ENCODE data around the gene PRPF39. TPM values are rescaled to one million over a fixed set of nuclear protein-coding genes. Genes with fewer than 3 reads are reported as not detected.

Gene PRPF39
- total RNA-seq, 5 donors from 2014 or later (not counting 1 experiment from before 2014, with no cell fraction given): 54.4 to 62.5 (median 56.9) TPM

DNA sequence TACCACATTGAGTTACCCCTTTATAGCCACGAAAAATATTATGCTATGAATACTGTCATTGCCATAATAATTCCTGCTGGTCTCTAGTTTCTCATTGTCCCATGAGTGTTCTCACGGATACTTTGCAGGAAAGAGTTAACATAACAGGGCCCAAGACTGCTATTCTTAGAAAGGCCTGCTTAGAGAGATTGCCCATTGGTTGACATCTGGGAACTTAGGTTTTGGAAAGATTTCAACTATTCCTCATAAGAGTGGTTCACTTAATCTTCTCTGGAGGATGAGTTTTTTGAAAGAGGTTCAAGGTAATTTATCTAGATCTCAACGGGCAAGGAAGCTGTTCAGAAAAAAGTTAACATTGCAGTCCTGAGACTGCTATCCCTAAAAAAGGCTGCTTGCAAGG lies 18.4 kb upstream of the PRPF39 start:
- Histone ChIP-seq H3K27ac (ENCODE audit: low read length) (no peak overlapping the region), H3K4me3 (ENCODE audit: control insufficient read depth in 1 of 2, extremely low read depth in 1 of 2, low read length in 1 of 2) (no peak overlapping the region), H3K4me1 (ENCODE audit: control insufficient read depth in 1 of 2, extremely low read depth in 1 of 2, insufficient read depth in 2 of 2, low read length in 2 of 2) (no peaks in the 10 kb centered on the region), H3K9me3 (no peaks in the 10 kb centered on the region), H3K36me3 (ENCODE audit: control insufficient read depth in 2 of 2, extremely low read depth in 1 of 2, insufficient read depth in 1 of 2, low read length in 1 of 2) (no peaks in the 10 kb centered on the region), H3K27me3 (replicated peaks in 1 of 2; ENCODE audit: control insufficient read depth in 2 of 2, extremely low read depth in 1 of 2, insufficient read depth in 2 of 2, low read length in 1 of 2) (no peaks in the 10 kb centered on the region)
- DNase-seq (no peak), ATAC-seq (replicated peaks in 1 of 4) (no peak)
- 100% methylated on average over 1 of the region's 3 CpGs for WGBS (ENCODE audit: insufficient coverage)
- Mint-ChIP-seq H3K36me3 (peaks cover 31% of the 10 kb centered on the region), H3K9me3 (no peaks in the 10 kb centered on the region), H3K4me3 (no peak overlapping the region), H3K27ac (no peak overlapping the region), H3K4me1 (no peaks in the 10 kb centered on the region), H3K27me3 (no peaks in the 10 kb centered on the region)
- ChIA-PET POLR2A (no interaction called here), CTCF (no interaction called here)

DNA sequence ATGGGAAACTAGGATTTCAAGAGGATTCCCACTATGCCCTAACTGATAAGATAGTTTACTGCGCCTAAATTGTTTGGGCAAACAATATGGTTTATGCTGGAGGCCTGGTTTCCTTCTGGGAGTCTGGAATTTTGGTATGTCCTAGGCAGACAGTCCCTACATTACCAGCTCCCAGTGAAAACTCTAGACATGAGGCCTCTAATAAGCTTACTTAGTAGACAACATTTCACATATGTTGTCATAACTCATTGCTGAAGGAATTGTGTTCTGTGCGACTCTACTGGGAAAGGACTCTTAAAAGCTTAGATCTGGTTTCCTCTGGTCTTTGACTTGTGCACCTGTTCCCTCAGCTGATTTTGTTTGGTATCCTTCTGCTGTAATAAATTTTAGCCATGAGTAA lies 18.0 kb upstream of the PRPF39 start:
- ChIA-PET POLR2A (no interaction called here), CTCF (no interaction called here)
- 100% methylated on average over 1 of the region's 2 CpGs for WGBS (ENCODE audit: insufficient coverage)
- H3K4me3 ChIP-seq (ENCODE audit: control insufficient read depth in 1 of 2, extremely low read depth in 1 of 2, low read length in 1 of 2): no peak overlapping the region
- H3K4me3 Mint-ChIP-seq: no peak overlapping the region
- ATAC-seq (replicated peaks in 1 of 4) (no peak), DNase-seq (no peak)
- H3K27me3 ChIP-seq (replicated peaks in 1 of 2; ENCODE audit: control insufficient read depth in 2 of 2, extremely low read depth in 1 of 2, insufficient read depth in 2 of 2, low read length in 1 of 2): no peaks in the 10 kb centered on the region
- no peak overlapping the region for H3K27ac Mint-ChIP-seq
- H3K36me3 ChIP-seq (ENCODE audit: control insufficient read depth in 2 of 2, extremely low read depth in 1 of 2, insufficient read depth in 1 of 2, low read length in 1 of 2): no peaks in the 10 kb centered on the region
- no peak overlapping the region for H3K27ac ChIP-seq (ENCODE audit: low read length)
- H3K4me1 Mint-ChIP-seq: no peaks in the 10 kb centered on the region
- H3K9me3 ChIP-seq: no peaks in the 10 kb centered on the region
- no peaks in the 10 kb centered on the region for H3K4me1 ChIP-seq (ENCODE audit: control insufficient read depth in 1 of 2, extremely low read depth in 1 of 2, insufficient read depth in 2 of 2, low read length in 2 of 2)
- H3K36me3 Mint-ChIP-seq: peaks cover 29% of the 10 kb centered on the region
- H3K9me3 Mint-ChIP-seq: no peaks in the 10 kb centered on the region
- no peaks in the 10 kb centered on the region for H3K27me3 Mint-ChIP-seq

- no peaks in the 10 kb centered on the region for H3K4me1 ChIP-seq (ENCODE audit: control insufficient read depth in 1 of 2, extremely low read depth in 1 of 2, insufficient read depth in 2 of 2, low read length in 2 of 2)
- H3K4me3 ChIP-seq (ENCODE audit: control insufficient read depth in 1 of 2, extremely low read depth in 1 of 2, low read length in 1 of 2): no peak overlapping the region
- no peaks in the 10 kb centered on the region for H3K9me3 ChIP-seq
- Mint-ChIP-seq H3K4me1 (no peaks in the 10 kb centered on the region), H3K27me3 (no peaks in the 10 kb centered on the region), H3K4me3 (no peak overlapping the region), H3K27ac (no peak overlapping the region), H3K36me3 (peaks cover 24% of the 10 kb centered on the region), H3K9me3 (no peaks in the 10 kb centered on the region)
- ATAC-seq (replicated peaks in 1 of 4): no peak
- WGBS (ENCODE audit: insufficient coverage): no CpG with 5 or more reads among the region's 3 CpGs
- no peak for DNase-seq
- no peaks in the 10 kb centered on the region for H3K36me3 ChIP-seq (ENCODE audit: control insufficient read depth in 2 of 2, extremely low read depth in 1 of 2, insufficient read depth in 1 of 2, low read length in 1 of 2)
- POLR2A ChIA-PET: no interaction called here
- H3K27ac ChIP-seq (ENCODE audit: low read length): no peak overlapping the region
- no peaks in the 10 kb centered on the region for H3K27me3 ChIP-seq (replicated peaks in 1 of 2; ENCODE audit: control insufficient read depth in 2 of 2, extremely low read depth in 1 of 2, insufficient read depth in 2 of 2, low read length in 1 of 2)
- CTCF ChIA-PET: no interaction called here
Measured at GRCh38 chr14:45066667-45067066, 17.2 kb upstream of the PRPF39 start.

GRCh38 chr14:45068396-45068795 lies 15.5 kb upstream of the PRPF39 start:
- DNase-seq (no peak), ATAC-seq (replicated peaks in 1 of 4) (no peak)
- H3K27me3 ChIP-seq (replicated peaks in 1 of 2; ENCODE audit: control insufficient read depth in 2 of 2, extremely low read depth in 1 of 2, insufficient read depth in 2 of 2, low read length in 1 of 2): no peaks in the 10 kb centered on the region
- H3K4me3 Mint-ChIP-seq: no peak overlapping the region
- ChIA-PET POLR2A (no interaction called here), CTCF (no interaction called here)
- no peak overlapping the region for H3K4me3 ChIP-seq (ENCODE audit: control insufficient read depth in 1 of 2, extremely low read depth in 1 of 2, low read length in 1 of 2)
- peaks cover 15% of the 10 kb centered on the region for H3K36me3 Mint-ChIP-seq
- no peaks in the 10 kb centered on the region for H3K9me3 Mint-ChIP-seq
- H3K9me3 ChIP-seq: no peaks in the 10 kb centered on the region
- H3K27me3 Mint-ChIP-seq: no peaks in the 10 kb centered on the region
- no peak overlapping the region for H3K27ac Mint-ChIP-seq
- no peaks in the 10 kb centered on the region for H3K4me1 Mint-ChIP-seq
- peaks cover 0 to 3% of the 10 kb centered on the region in 2 donors for H3K36me3 ChIP-seq (ENCODE audit: control insufficient read depth in 2 of 2, extremely low read depth in 1 of 2, insufficient read depth in 1 of 2, low read length in 1 of 2)
- no CpG with 5 or more reads among the region's 3 CpGs for WGBS (ENCODE audit: insufficient coverage)
- no peaks in the 10 kb centered on the region for H3K4me1 ChIP-seq (ENCODE audit: control insufficient read depth in 1 of 2, extremely low read depth in 1 of 2, insufficient read depth in 2 of 2, low read length in 2 of 2)
- no peak overlapping the region for H3K27ac ChIP-seq (ENCODE audit: low read length)

DNA sequence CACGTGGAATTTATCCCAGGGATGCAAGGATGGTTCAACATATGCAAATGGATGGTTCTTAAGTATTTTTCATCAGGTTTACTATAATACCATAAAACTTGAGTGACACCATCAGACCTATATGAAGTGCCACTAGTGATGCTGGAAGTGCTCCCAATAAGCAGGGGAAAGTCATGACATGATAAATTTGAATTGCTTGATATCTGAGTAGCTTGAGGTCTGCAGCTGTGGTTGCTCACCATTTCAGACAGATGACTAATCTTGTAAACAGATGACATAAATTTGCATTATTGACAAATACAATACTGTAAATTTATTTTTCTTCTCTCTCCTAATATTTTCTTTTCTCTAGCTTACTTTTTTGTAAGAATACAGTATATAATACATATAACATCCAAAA lies 13.7 kb upstream of the PRPF39 start:
- no peak for ATAC-seq (replicated peaks in 1 of 4)
- Histone ChIP-seq H3K4me3 (ENCODE audit: control insufficient read depth in 1 of 2, extremely low read depth in 1 of 2, low read length in 1 of 2) (no peak overlapping the region), H3K27ac (ENCODE audit: low read length) (no peak overlapping the region), H3K36me3 (ENCODE audit: control insufficient read depth in 2 of 2, extremely low read depth in 1 of 2, insufficient read depth in 1 of 2, low read length in 1 of 2) (peaks cover 0 to 3% of the 10 kb centered on the region in 2 donors), H3K27me3 (replicated peaks in 1 of 2; ENCODE audit: control insufficient read depth in 2 of 2, extremely low read depth in 1 of 2, insufficient read depth in 2 of 2, low read length in 1 of 2) (no peaks in the 10 kb centered on the region), H3K9me3 (no peaks in the 10 kb centered on the region), H3K4me1 (ENCODE audit: control insufficient read depth in 1 of 2, extremely low read depth in 1 of 2, insufficient read depth in 2 of 2, low read length in 2 of 2) (no peaks in the 10 kb centered on the region)
- no peaks in the 10 kb centered on the region for H3K27me3 Mint-ChIP-seq
- H3K36me3 Mint-ChIP-seq: peaks cover 7% of the 10 kb centered on the region
- no peak overlapping the region for H3K27ac Mint-ChIP-seq
- DNase-seq: no peak
- ChIA-PET CTCF (no interaction called here), POLR2A (no interaction called here)
- no peaks in the 10 kb centered on the region for H3K4me1 Mint-ChIP-seq
- WGBS (ENCODE audit: insufficient coverage): no CpG with 5 or more reads among the region's 1 CpG
- no peaks in the 10 kb centered on the region for H3K9me3 Mint-ChIP-seq
- no peak overlapping the region for H3K4me3 Mint-ChIP-seq

GRCh38 chr14:45072126-45072525 lies 11.8 kb upstream of the PRPF39 start:
- ChIA-PET CTCF (no interaction called here), POLR2A (no interaction called here)
- Histone ChIP-seq H3K27ac (ENCODE audit: low read length) (no peak overlapping the region), H3K36me3 (ENCODE audit: control insufficient read depth in 2 of 2, extremely low read depth in 1 of 2, insufficient read depth in 1 of 2, low read length in 1 of 2) (peaks cover 0 to 3% of the 10 kb centered on the region in 2 donors), H3K27me3 (replicated peaks in 1 of 2; ENCODE audit: control insufficient read depth in 2 of 2, extremely low read depth in 1 of 2, insufficient read depth in 2 of 2, low read length in 1 of 2) (no peaks in the 10 kb centered on the region), H3K9me3 (no peaks in the 10 kb centered on the region), H3K4me3 (ENCODE audit: control insufficient read depth in 1 of 2, extremely low read depth in 1 of 2, low read length in 1 of 2) (no peak overlapping the region), H3K4me1 (ENCODE audit: control insufficient read depth in 1 of 2, extremely low read depth in 1 of 2, insufficient read depth in 2 of 2, low read length in 2 of 2) (no peaks in the 10 kb centered on the region)
- no peak overlapping the region for H3K27ac Mint-ChIP-seq
- H3K27me3 Mint-ChIP-seq: no peaks in the 10 kb centered on the region
- ATAC-seq (replicated peaks in 1 of 4) (no peak), DNase-seq (no peak)
- H3K36me3 Mint-ChIP-seq: peaks cover 7% of the 10 kb centered on the region
- H3K4me3 Mint-ChIP-seq: no peak overlapping the region
- WGBS (ENCODE audit: insufficient coverage): 100% methylated on average over 6 of the region's 6 CpGs
- H3K9me3 Mint-ChIP-seq: no peaks in the 10 kb centered on the region
- no peaks in the 10 kb centered on the region for H3K4me1 Mint-ChIP-seq

DNA sequence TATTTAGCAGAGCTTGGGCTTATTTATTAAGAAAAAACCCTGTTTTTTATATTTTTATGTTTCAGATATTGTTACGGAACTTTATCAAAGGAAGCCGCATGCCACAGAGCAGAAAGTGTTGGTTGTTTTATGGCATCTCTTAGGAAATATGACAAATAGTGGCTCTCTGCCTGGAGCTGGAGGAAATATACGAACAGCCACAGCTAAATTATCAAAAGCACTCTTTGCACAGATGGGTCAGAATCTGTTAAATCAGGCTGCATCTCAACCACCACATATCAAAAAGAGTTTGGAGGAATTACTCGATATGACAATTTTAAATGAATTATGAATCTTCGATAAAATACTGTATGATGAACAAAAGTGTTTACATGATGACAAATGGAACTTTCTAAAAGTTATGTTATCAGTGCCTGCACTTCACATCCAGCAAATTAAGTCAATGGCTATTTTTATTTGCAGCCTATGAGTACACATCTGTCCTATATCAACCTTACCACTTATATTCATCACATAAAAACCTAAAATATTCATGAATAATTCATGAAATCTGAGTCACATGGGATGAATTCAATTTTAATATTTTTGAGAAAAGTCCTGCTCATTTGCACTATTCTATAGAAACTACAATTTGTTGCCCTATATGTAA lies 10.6 kb upstream of the PRPF39 start:
- Histone ChIP-seq H3K9me3 (no peaks in the 10 kb centered on the region), H3K4me3 (ENCODE audit: control insufficient read depth in 1 of 2, extremely low read depth in 1 of 2, low read length in 1 of 2) (no peak overlapping the region), H3K4me1 (ENCODE audit: control insufficient read depth in 1 of 2, extremely low read depth in 1 of 2, insufficient read depth in 2 of 2, low read length in 2 of 2) (no peaks in the 10 kb centered on the region), H3K27ac (ENCODE audit: low read length) (no peak overlapping the region), H3K27me3 (replicated peaks in 1 of 2; ENCODE audit: control insufficient read depth in 2 of 2, extremely low read depth in 1 of 2, insufficient read depth in 2 of 2, low read length in 1 of 2) (no peaks in the 10 kb centered on the region), H3K36me3 (ENCODE audit: control insufficient read depth in 2 of 2, extremely low read depth in 1 of 2, insufficient read depth in 1 of 2, low read length in 1 of 2) (peaks cover 0 to 3% of the 10 kb centered on the region in 2 donors)
- POLR2A ChIA-PET: no interaction called here
- Mint-ChIP-seq H3K27me3 (no peaks in the 10 kb centered on the region), H3K9me3 (no peaks in the 10 kb centered on the region), H3K36me3 (peaks cover 3% of the 10 kb centered on the region), H3K27ac (no peak overlapping the region), H3K4me1 (no peaks in the 10 kb centered on the region), H3K4me3 (no peak overlapping the region)
- CTCF ChIA-PET: no interaction called here
- ATAC-seq (replicated peaks in 1 of 4): no peak
- no peak for DNase-seq
- no CpG with 5 or more reads among the region's 5 CpGs for WGBS (ENCODE audit: insufficient coverage)
